Peyer's patch (tissue), 4 donors: Measurements from ENCODE around the gene ANO9. TPM values are rescaled to one million over a fixed set of nuclear protein-coding genes. Genes with fewer than 3 reads are reported as not detected.
"Not testable (repeated sequence)": the region's sequence is repeated elsewhere in the genome, so short reads cannot be mapped to it uniquely, and the experiment has no call there.

Experiments used
- DNase-seq, 3 donors: peaks; one replicate each; pipeline ENCODE4 v3.0.0-alpha.2; 2017 to 2019
- H3K27ac ChIP-seq, 4 donors: fragments of 200-600 bp; sonication (generic); one replicate each; pipeline ENCODE4 v1.5.1; 2016 to 2019
- H3K27me3 ChIP-seq, 2 donors: fragments of 200-600 bp; sonication (generic); one replicate each; pipeline ENCODE4 v1.5.1; 2019
- H3K36me3 ChIP-seq, 3 donors: fragments of 200-600 bp; sonication (generic); one replicate each; pipeline ENCODE4 v1.5.1; 2016 to 2019
- H3K4me1 ChIP-seq, 4 donors: fragments of 200-600 bp; sonication (generic); one replicate each; pipeline ENCODE4 v1.5.1; 2016 to 2019
- H3K4me3 ChIP-seq, 4 donors: fragments of 200-600 bp; sonication (generic); 1 replicate in 3 of 4; 2 replicates in 1 of 4; pipeline ENCODE4 v1.5.1; 2016 to 2019; ENCODE audit warnings: mild to moderate bottlenecking in 1 of 4
- H3K9me3 ChIP-seq, 4 donors: fragments of 200-600 bp; sonication (generic); one replicate each; pipeline ENCODE4 v1.5.1; 2016 to 2019; ENCODE audit warnings: mild to moderate bottlenecking in 1 of 4
- POLR2A ChIP-seq, 2 donors: fragments of 450-650 bp; IDR thresholded peaks; one replicate each; pipeline ENCODE4 v1.5.1; 2017; ENCODE audit warnings: antibody characterized with exemption in 2 of 2, mild to moderate bottlenecking in 2 of 2, moderate library complexity in 2 of 2
- total RNA-seq, 4 donors: library from RNA; depleted of rRNA; stranded (reverse); fragments of >200 nt; gene quantifications; one replicate each; pipeline ENCODE4 v1.1.0, GENCODE V29; 2016
- TF ChIP-seq, protein P1 (sequence below), 6 experiments: fragments of 450-650 bp in 4 of 6; fragments of 200-600 bp in 2 of 6; sonication (generic) in 1 of 6; IDR thresholded peaks; one replicate each; pipeline ENCODE4 v1.5.1; 2017 to 2019; ENCODE audit warnings: antibody characterized with exemption in 6 of 6, mild to moderate bottlenecking in 3 of 6, moderate library complexity in 1 of 6

The ANO9 gene
- total RNA-seq, 4 donors from 2014 or later: 161 to 474 (median 254) TPM

DNA sequence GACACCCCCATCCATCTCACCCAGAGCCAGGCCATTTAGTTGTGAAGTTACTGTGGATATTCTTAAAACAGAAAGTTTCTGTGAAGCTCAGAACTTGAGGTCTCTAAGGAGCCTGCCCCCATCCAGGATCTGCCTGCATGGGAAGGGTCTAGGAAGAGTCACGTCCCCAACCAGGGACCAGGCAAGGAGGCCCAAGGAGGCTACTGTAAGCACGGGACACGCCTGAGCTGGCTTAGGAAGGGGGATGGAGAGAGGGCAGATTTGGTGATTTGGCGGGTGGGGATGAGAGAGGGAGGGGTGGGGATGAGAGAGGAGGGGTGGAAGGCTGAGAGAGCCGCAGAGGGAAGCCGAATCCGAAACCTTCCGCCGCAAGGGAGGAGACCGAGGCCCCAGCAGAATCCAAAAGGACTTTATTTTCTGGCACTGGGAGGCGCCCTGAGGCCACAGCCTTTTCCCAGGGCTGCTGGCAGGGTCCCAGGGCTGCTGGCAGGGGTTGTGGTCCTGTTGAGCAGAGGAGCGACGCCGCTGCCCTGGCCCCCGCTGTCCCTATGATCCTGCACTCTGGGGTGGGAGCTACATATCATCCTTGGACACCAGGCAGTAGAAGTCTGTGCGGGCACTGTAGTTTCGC is 36.4 kb downstream of the ANO9 start:
- Histone ChIP-seq H3K9me3 (no peaks in the 10 kb centered on the region), H3K27me3 (no peaks in the 10 kb centered on the region), H3K27ac (peak overlapping the region in 1 of 4 donors; percentile 88), H3K4me3 (peak overlapping the region in 2 of 4 donors; percentile 55 to 65), H3K36me3 (peaks cover 0 to 18% (median 0%) of the 10 kb centered on the region in 3 donors), H3K4me1 (peaks cover 5 to 20% (median 11%) of the 10 kb centered on the region in 4 donors)
- TF ChIP-seq, protein P1, sequence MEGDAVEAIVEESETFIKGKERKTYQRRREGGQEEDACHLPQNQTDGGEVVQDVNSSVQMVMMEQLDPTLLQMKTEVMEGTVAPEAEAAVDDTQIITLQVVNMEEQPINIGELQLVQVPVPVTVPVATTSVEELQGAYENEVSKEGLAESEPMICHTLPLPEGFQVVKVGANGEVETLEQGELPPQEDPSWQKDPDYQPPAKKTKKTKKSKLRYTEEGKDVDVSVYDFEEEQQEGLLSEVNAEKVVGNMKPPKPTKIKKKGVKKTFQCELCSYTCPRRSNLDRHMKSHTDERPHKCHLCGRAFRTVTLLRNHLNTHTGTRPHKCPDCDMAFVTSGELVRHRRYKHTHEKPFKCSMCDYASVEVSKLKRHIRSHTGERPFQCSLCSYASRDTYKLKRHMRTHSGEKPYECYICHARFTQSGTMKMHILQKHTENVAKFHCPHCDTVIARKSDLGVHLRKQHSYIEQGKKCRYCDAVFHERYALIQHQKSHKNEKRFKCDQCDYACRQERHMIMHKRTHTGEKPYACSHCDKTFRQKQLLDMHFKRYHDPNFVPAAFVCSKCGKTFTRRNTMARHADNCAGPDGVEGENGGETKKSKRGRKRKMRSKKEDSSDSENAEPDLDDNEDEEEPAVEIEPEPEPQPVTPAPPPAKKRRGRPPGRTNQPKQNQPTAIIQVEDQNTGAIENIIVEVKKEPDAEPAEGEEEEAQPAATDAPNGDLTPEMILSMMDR (IDR thresholded peaks at IDR 0.05): no peak
- no peak for TF ChIP-seq POLR2A (IDR thresholded peaks at IDR 0.05)
- DNase-seq: peak in 2 of 3 donors; percentile 54 to 60

DNA sequence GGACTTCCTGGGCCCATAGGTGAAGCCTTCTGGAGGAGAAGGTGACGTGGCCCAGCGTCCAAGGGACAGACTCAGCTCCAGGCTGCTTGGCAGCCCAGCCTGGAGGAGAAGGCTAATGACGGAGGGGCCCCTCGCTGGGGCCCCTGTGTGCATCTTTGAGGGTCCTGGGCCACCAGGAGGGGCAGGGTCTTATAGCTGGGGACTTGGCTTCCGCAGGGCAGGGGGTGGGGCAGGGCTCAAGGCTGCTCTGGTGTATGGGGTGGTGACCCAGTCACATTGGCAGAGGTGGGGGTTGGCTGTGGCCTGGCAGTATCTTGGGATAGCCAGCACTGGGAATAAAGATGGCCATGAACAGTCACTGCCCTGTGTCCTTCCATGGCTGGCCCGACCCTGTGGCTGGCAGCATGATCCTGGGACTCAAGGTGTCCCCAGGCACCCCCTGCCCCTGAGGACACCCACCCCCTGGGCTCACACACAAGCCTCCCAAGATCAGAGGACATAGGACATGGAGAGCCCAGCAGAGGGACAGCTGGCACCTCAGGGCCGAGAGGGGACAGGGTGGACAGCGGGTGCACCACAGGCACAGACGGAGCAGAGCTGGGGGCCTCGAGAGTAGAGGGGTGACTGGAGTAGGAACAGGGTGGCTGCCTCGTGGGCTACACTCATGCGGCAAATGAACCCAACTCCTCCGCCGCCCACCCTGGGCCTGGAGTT is 37.1 kb downstream of the ANO9 start:
- no peaks in the 10 kb centered on the region for H3K27me3 ChIP-seq
- H3K9me3 ChIP-seq: no peaks in the 10 kb centered on the region
- H3K4me3 ChIP-seq: no peak overlapping the region
- peaks cover 5 to 20% (median 12%) of the 10 kb centered on the region in 4 donors for H3K4me1 ChIP-seq
- no peak overlapping the region for H3K27ac ChIP-seq
- peaks cover 0 to 25% (median 0%) of the 10 kb centered on the region in 3 donors for H3K36me3 ChIP-seq
- peak in 1 of 3 donors; percentile 46 for DNase-seq
- no peak for TF ChIP-seq POLR2A (IDR thresholded peaks at IDR 0.05)
- TF ChIP-seq, protein P1 (IDR thresholded peaks at IDR 0.05): no peak

DNA sequence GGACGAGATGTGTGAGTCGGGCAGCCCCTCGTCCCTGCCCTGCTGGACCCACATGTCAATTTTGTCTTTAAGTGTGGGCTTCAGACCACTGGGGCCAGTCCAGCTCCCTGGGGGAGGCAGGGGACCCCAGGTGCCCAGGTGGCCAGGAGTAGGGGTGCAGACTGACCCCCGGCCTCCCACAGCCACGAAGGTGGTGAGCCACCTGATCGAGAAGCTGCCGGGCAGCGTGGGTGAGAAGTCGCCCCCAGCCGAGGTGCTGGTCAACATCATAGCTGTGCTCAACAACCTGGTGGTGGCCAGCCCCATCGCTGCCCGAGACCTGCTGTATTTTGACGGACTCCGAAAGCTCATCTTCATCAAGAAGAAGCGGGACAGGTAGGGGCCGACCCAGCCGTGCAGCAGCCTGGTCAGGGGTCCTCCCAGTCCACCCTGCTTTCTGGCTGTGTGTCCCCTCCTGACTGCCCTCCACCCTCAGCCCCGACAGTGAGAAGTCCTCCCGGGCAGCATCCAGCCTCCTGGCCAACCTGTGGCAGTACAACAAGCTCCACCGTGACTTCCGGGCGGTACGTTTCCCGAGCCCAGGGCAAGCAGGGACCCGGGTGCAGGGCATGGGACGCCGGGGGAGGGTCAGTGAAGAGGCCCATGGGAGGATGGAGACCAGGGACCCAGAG is 37.9 kb downstream of the ANO9 start:
- Histone ChIP-seq H3K36me3 (peaks cover 0 to 28% (median 0%) of the 10 kb centered on the region in 3 donors), H3K4me3 (no peak overlapping the region), H3K27me3 (no peaks in the 10 kb centered on the region), H3K9me3 (no peaks in the 10 kb centered on the region), H3K27ac (no peak overlapping the region), H3K4me1 (peaks cover 5 to 20% (median 12%) of the 10 kb centered on the region in 4 donors)
- TF ChIP-seq, protein P1 (IDR thresholded peaks at IDR 0.05): no peak
- TF ChIP-seq POLR2A (IDR thresholded peaks at IDR 0.05): no peak
- peak in 1 of 3 donors; percentile 46 for DNase-seq

DNA sequence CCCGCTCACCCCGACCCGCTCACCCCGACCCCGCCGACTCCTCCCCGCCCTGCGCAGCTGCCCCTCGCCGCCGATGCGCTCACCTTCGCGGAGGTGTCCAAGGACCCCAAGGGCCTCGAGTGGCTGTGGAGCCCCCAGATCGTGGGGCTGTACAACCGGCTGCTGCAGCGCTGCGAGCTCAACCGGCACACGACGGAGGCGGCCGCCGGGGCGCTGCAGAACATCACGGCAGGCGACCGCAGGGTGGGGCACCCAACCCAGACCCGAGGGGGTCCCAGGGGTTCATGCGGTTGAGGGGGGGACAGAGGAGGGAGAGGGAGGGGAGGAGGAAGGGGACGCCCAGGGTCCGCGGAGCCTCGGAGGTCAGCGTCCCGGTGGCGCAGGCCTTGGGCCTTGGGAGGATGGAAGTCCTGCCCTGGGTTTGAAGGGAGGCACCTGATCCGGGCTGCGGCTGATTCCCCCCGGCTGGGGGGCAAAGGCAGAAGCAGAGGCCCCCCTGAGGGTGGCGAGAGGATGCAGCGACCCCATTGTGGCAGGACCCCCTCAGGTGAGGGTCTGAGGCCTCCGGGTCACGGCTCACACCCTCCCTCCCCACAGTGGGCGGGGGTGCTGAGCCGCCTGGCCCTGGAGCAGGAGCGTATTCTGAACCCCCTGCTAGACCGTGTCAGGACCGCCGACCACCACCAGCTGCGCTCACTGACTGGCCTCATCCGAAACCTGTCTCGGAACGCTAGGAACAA is 38.6 kb downstream of the ANO9 start:
- Histone ChIP-seq H3K9me3 (no peaks in the 10 kb centered on the region), H3K4me3 (no peak overlapping the region), H3K4me1 (peaks cover 5 to 20% (median 12%) of the 10 kb centered on the region in 4 donors), H3K27ac (no peak overlapping the region), H3K36me3 (peaks cover 0 to 30% (median 0%) of the 10 kb centered on the region in 3 donors), H3K27me3 (no peaks in the 10 kb centered on the region)
- DNase-seq: peak in 2 of 3 donors; percentile 44
- no peak for TF ChIP-seq POLR2A (IDR thresholded peaks at IDR 0.05)
- TF ChIP-seq, protein P1 (IDR thresholded peaks at IDR 0.05): no peak

DNA sequence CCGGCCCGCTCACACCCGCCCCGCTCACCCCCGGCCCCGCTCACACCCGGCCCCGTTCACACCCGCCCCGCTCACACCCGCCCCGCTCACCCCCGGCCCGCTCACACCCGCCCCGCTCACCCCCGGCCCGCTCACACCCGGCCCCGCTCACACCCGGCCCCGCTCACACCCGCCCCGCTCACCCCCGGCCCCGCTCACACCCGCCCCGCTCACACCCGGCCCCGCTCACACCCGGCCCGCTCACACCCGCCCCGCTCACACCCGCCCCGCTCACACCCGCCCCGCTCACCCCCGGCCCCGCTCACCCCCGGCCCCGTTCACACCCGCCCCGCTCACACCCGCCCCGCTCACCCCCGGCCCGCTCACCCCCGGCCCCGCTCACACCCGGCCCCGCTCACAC is 40.6 kb downstream of the ANO9 start:
- not testable (repeated sequence) for H3K27ac ChIP-seq, H3K27me3 ChIP-seq, H3K9me3 ChIP-seq, H3K4me3 ChIP-seq, DNase-seq
- Histone ChIP-seq H3K4me1 (peaks cover 0 to 23% (median 9%) of the 10 kb centered on the region in 4 donors), H3K36me3 (peaks cover 0 to 42% (median 0%) of the 10 kb centered on the region in 3 donors)
